Right hindlimb (tissue), 1 donor: ENCODE results near the gene PPM1D.
A peak's percentile ranks its signal among the peaks of the same experiment; 100 is the strongest.
"Not testable (repeated sequence)": the region's sequence is repeated elsewhere in the genome, so short reads cannot be mapped to it uniquely, and the experiment has no call there.

Source experiments
- DNase-seq: peaks from one replicate; pipeline ENCODE4 v3.0.0-alpha.2; 2018

PPM1D gene

DNA sequence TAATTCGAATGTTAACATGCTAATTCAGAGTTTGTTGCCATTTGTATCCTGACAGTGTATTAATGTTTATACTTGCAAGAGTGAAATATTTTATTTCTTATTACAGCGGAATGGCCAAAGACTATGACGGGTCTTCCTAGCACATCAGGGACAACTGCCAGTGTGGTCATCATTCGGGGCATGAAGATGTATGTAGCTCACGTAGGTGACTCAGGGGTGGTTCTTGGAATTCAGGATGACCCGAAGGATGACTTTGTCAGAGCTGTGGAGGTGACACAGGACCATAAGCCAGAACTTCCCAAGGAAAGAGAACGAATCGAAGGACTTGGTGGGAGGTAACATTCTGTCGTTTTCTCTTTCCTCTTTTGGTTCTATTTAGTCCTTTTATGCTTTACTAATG is 23.4 kb downstream of the PPM1D start:
- DNase-seq, result no peak

DNA sequence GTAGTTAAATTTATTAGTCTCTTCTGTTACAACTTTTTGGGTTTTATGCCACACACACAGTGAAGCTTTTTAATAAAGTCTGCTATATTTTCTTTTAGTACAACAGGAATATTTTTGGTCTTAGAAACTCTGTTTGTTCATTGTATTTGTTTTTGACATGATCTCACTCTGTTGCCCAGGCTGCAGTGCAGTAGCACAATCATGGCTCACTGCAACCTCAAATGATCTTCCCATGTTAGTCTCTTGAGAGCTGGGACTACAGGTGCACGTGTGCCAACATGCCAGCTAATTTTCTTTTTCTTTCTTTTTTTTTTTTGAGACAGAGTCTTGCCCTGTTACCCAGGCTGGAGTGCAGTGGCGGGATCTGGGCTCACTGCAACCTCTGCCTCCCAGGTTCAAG is 27.1 kb downstream of the PPM1D start:
- no peak for DNase-seq

DNA sequence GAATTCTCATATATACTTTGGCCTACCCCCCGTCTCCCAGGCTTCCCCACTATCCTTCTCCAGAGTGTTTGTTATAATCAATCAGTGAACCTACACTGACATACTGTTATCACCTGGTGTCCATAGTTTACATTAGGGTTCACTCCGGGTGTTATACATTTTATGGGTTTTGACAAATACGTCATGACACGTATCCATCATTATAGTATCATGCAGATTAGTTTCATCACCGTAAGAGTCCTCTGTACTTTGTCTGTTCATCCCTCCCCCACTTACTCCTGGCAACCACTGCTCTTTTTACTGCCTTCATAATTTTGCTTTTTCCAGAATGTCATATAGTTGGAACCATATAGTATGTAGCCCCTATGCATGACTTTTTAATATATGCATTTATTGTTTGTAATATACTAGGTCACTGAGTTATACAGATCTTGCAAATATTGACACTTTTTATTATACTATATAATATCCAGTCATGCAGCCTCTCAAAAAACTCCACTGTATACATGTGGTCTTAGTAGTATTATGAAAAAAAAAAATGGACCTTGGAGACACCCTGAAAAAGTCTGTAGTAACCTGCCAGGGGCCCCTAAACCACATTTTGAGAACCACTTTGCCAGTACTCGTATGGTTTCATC is 28.4 kb downstream of the PPM1D start:
- DNase-seq, result no peak

DNA sequence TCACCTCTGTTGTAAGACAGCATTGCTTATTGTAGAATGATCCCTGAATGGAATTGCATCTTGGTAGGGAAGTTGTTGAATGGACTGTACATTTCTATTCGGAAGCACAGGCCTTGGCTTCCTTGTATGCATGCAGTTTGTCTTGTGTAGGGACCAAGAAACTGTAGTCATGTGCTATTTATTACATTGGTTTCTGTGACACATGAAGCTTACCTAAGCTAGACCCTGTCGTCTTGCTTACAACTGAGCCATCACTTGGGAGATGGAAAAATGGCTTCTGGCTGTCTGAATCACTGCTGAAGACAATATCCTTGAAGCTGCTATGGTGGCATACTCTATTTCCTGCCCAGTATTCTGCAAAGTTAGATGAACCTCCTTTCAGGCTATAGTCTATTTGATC is 29.1 kb downstream of the PPM1D start:
- no peak for DNase-seq

DNA sequence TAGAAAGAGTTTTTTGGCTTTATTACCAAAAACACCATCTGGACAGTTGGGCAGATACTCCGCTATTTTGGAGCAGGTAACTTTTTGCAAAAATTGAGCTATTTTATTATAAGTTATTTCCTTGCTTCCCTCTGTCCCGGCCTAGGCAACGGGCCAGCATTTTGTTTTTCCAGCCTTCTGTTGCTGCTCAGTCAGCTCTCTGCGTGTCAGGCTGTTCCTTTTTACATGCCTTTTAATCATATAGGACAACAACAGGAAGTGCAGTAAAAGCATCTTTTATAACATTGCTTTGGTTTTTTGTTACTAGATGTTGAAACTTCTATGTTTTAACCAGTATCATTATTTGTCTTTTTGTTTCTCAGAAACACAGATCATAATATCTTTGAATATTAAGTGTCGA is 30.4 kb downstream of the PPM1D start:
- DNase-seq, result peak; percentile 33

DNA sequence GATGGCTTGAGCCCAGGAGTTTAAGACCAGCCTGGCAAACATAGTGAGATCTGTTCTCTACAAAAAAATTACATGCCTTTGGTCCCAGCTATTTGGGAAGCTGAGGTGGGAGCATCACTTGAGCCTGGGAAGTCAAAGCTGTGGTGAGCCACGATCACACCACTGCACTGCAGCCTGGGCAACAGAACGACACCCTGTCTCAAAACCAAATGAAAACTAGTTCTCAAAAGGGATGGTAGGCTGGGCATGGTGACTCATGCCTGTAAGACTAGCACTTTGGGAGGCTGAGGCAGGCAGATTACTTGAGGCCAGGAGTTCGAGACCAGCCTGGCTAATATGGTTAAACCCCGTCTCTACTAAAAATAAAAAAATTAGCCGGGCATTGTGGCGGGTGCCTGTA is 31.1 kb downstream of the PPM1D start:
- DNase-seq, result no peak

DNA sequence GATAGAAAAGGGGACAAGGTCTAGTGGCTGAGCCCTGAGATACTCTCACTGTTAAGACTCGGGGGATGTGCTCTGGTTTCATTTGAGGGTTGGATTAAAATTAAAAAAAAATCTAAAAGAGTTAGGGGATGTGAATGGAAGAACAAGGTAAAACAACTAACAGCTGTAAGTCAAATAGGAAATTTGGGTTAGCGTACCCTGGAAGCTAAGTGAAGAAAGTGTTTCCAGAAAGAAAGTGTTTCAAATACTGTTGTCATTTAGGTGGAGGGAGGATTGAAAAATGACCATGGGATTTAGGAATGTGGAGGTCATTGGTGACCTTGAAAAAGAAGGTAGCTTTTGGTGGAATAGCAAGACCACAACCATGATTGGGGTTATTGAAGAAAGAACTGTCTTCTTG is 37.7 kb downstream of the PPM1D start:
- DNase-seq, result no peak

DNA sequence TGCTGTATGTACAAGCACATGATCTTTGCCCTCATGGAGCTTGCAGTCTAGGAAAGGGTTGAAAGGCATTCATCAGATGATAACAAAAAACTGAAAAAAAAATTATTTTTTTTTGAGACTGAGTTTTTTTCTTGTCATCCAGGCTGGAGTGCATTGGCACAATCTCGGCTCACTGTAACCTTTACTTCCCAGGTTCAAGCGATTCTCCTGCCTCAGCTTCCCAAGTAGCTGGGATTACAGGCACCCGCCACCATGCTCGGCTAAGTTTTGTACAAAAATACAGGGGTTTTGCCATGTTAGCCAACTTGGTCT is 39.0 kb downstream of the PPM1D start:
- DNase-seq, result no peak

DNA sequence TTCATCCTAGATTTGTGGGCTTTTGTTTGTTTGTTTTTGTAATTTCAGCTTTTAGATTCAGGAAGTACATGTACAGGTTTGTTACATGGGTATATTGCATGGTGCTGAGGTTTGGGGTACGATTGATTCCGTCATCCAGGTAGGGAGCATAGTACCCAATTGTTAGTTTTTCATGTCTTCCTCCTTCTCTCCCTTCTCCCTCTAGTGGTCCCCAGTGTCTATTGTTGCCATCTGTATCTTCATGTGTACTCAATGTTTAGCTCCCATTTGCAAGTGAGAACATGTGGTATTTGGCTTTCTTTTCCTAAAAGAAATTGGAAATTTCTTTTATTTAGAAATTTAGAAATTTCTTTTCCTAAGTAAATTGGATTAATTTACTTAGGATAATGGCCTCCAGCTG is 40.5 kb downstream of the PPM1D start:
- no peak for DNase-seq

DNA sequence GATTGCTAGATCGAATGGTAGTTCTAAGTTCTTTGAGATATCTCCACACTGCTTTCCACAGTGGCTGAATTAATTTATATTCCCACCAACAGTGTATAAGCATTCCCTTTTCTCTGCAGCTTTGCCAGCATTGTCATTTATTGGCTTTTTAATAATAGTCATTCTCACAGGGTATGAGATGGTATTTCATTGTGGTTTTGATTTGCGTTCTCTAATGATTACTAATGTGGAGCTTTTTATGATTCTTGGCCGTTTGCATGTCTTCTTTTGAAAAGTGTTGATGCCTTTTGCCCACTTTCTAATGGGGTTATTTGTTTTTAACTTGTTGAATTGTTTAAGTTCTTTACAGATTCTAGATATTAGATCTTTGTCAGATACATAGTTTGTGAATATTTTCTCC is 41.1 kb downstream of the PPM1D start:
- no peak for DNase-seq

DNA sequence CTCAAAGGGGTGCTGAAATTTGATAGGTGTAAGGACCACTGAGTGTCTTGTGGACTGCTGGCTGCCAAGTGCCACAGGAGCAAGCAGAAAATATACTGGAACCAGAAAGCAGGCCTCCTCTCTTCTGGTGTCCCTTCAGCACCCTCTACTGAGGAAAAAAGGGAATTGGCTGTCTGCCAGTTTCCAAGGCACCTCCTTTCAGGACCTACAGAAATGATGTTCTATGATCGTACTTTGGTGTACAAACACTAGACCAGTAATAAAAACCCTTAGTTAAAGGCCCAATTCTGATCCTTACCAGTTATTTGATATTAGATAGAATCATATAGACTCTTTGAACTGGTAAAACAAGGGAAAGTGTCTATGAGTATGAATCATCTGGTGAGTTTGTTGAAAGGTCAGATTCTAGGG is 41.8 kb downstream of the PPM1D start:
- DNase-seq, result peak; percentile 64

DNA sequence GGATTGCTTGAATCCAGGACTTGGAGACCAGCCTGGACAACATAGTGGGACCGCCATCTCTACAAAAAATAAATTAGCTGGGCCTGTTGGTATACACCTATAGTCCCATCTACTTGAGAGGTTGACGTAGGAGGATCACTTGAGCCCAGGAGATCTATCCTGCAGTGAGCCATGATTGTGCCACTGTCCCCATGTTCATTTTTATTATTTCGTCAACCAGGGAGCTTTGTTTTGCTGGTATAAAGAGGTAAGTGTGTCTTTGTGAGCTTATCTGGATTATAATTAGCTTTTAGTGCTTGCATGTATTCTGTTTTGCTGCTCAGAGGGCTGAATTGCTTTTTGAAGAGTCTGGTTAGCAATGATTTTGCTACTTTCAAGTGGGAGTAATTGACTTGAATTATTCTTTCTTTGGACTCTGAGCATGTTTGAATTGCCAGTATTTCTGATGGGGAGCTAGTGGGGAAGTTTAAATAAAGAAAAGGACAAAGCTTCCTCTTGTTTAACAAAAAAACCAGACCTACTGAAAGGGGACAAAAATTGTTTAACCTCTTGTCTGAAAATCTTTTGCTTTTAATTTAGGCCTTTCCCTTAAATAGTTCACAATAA is 46.0 kb downstream of the PPM1D start:
- no peak for DNase-seq

DNA sequence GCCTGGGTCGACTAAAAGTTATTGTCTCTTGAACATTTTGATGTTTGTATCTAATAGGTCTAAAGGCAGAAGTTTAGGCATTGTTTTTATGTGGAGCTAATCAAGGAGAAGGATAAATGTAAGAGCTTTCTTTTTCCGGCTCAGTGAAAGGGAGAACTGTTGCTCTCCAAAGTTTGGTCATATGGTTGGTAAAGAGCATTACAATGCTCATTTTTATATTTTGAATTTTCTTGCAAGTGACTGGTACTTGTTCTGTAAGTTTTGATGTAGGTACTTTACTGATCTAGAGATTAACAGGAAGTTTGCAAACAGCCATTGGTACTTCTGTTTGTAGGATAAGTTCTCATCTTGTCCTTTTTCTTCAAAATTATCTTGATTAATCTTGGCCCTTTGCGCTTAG is 46.7 kb downstream of the PPM1D start:
- no peak for DNase-seq

DNA sequence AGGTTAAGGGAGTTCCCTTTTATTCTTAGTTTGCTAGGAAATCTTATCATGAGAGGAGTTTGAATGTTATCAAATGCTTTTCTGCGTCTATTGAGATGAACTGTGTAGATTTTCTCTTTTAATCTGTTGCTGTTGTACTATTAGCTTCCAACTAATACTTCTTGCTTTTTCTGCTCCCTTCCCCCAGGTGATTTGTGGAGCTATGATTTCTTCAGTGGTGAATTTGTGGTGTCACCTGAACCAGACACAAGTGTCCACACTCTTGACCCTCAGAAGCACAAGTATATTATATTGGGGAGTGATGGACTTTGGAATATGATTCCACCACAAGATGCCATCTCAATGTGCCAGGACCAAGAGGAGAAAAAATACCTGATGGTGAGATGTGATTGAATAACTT is 47.7 kb downstream of the PPM1D start:
- no peak for DNase-seq

DNA sequence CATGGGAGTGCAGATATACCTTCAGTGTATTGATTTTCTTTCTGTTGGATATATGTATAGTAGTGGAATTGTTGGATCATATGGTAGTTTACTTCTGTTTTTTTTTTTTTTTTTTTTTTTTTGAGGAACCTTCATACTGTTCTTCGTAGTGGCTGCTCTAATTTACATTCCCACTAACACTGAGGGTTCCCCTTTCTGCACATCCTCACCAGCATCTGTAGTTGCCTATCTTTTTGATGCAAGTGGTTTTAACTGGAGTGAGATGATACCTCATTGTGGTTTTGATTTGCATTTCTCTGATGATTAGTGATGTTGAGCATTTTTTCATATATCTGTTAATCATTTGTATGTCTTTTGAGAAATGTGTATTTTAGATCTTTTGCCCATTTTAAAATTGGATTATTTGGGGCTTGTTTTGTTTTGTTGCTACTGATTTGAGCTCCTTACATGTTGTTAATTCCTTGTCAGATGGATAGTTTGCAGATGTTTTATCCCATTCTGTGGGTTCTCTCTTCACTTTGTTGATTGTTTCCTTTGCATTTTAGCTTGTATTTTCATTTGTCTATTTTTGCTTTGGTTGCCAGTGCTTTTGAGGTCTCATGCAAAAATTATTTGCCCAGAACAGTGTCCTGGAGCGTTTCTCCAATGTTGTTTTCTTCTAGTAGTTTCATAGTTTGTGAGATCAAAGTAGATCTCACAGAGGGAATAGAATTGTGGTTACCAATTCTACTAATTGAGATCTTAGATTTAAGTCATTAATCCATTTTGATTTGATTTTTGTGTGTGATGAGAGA is 52.7 kb downstream of the PPM1D start:
- DNase-seq, result no peak

DNA sequence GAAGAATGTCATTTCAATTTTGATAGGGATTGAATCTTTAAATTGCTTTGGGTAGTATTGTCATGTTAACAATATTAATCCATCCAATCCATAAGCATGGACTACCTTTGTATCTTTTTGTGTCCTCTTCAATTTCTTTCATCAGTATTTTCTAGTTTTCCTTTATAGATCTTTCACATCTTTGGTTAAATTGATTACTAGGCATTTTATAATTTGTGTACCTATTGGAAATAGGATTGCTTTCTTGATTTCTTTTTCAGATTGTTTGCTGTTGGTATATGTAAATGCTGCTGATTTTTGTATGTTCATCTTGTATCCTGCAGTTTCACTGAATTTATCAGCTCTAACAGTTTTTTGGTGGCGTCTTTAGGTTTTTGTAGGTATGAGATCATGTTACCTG is 53.6 kb downstream of the PPM1D start:
- no peak for DNase-seq

DNA sequence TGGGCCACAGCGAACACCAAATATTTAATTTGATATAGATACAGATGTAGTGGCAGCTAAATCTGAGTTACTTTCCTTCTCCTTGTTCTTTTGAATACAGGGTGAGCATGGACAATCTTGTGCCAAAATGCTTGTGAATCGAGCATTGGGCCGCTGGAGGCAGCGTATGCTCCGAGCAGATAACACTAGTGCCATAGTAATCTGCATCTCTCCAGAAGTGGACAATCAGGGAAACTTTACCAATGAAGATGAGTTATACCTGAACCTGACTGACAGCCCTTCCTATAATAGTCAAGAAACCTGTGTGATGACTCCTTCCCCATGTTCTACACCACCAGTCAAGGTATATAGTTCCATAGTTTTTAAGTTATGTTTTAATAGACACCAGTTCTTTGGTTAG is 56.5 kb downstream of the PPM1D start:
- no peak for DNase-seq

DNA sequence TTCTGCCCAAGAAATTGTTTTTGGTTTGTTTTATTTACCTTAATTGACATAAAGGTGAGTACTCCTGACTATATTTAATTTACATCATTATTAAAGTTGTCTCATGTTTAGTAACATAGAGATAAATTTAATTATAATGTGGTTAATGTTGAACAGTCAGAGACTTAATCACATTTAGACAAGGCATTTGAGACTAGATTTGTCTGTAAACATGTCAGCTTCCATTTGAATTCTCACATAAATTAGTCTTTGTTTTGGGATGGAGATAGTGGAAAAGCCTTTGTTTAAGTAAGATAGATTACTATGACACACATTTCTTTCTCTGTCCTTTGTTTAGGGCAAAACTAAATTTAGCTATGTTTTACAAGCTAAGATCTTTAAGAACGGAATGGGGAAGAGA is 59.2 kb downstream of the PPM1D start:
- DNase-seq, result no peak

DNA sequence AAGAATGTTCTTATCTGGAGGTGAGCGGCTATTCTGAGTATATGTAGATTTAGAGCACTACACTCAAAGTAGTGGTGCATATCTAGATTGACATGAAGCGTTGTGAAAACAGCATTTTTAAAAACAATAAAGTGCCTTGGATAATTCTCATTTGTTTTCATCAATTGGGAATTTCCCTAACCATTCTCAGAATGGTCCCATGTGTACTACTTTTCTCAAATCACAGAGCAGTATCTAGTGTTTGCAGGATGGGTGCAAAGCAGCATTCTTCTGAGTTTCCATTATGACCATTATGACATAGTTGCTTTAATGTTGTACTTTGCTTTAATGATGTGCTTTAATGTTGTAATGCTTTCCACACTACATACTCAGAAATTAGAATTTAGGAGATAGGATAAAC is 61.5 kb downstream of the PPM1D start:
- DNase-seq, result no peak

DNA sequence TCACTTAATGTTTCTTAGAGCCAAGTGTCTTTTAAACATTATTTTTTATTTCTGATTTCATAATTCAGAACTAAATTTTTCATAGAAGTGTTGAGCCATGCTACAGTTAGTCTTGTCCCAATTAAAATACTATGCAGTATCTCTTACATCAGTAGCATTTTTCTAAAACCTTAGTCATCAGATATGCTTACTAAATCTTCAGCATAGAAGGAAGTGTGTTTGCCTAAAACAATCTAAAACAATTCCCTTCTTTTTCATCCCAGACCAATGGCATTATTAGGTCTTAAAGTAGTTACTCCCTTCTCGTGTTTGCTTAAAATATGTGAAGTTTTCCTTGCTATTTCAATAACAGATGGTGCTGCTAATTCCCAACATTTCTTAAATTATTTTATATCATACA is 64.0 kb downstream of the PPM1D start:
- DNase-seq, result no peak

DNA sequence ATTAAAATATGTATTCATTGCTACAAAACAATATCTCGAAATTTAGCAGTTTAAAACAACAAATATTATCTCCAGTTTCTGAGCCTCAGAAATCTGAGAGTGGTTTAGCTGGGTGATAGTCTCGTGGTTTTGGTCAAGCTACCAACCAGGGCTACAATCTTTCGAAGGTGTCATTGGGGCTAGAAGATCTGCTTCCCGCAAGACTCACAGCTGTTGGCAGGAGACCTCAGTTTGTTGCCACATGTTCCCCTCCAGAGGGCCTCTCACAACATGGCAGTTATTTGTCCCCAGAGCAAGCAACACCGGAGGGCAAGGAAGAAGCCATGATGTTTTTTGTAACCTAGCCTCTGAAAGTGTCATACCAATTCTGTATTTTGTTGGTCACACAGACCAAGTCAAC is 65.6 kb downstream of the PPM1D start:
- no peak for DNase-seq

DNA sequence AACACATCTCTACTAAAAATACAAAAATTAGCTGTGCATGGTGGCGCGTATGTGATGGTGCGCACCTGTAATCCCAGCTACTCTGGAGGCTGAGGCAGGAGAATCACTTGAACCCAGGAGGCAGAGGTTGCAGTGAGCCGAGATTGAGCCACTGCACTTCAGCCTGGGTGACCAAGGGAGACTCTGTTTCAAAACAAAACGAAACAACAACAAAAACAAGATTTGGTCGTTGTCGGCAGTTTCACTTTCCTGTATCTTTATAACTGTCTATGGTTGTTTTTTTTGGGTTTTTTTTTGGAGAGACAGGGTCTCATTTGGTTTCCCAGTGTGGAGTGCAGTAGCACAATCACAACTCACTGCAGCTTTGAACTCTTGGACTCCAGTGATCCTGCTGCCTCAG is 68.7 kb downstream of the PPM1D start:
- not testable (repeated sequence) for DNase-seq

DNA sequence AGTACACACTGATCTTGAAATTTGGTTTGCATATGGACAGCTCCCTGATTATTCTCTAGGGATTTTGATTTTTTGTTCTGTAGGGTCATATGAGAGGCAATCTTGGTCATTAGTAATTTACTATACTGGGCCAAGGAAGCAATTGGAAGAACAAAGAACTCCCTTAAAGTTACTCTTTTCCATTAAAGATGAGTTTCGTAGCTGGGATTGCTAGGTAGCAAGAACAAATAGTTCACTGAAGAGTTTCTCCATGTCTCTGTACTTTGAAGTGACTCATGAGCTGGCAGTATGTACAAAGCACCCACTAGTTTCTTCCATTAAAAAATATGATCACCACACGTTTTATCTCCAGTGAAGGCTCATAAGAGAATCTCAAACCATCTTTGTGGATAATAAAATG is 71.5 kb downstream of the PPM1D start:
- DNase-seq, result no peak

DNA sequence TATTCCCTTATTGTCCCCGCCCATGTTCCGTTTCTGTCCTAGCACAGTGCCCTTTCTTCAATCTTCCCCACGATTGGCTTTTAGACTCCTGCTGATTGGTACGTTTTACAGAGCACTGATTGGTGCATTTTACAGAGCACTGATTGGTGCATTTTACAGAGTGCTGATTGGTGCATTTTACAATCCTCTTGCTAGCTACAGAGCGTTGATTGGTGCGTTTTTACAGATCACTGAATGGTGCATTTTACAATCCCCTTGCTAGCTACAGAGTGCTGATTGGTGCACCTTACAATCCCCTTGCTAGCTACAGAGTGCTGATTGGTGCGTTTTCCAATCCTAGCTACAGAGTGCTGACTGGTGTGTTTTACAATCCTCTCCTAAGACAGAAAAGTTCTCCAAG is 74.6 kb downstream of the PPM1D start:
- DNase-seq, result not testable (repeated sequence)

DNA sequence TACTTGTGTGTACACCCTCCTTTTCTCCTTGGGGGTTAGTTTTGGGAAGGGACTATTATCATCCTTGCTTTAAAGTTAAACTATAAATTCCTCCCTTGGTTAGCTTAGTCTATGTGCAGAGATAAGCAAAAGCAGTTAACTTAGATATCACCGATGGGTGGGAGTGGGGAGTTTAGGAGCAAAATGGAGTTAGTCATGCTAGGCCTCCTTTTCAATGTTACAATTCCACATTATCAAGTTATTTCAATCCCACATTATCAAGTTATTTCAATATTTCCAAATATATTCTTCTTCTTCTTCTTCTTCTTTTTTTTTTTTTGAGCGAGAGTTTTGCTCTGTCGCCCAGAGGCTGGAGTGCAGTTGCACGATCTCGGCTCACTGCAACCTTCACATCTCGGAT is 76.0 kb downstream of the PPM1D start:
- DNase-seq, result no peak
